HG03469 (cell line): ENCODE data around the gene GRAMD4.
"Not testable (repeated sequence)": the region's sequence is repeated elsewhere in the genome, so short reads cannot be mapped to it uniquely, and the experiment has no call there.

Source experiments
- ATAC-seq: cut with Tn5 transposase; IDR thresholded peaks from one replicate; pipeline ENCODE4 v1.9.1; 2021; ENCODE audit warnings: mild to moderate bottlenecking, moderate library complexity, moderate number of reproducible peaks; ENCODE audit not compliant: unreplicated experiment

The GRAMD4 gene

DNA sequence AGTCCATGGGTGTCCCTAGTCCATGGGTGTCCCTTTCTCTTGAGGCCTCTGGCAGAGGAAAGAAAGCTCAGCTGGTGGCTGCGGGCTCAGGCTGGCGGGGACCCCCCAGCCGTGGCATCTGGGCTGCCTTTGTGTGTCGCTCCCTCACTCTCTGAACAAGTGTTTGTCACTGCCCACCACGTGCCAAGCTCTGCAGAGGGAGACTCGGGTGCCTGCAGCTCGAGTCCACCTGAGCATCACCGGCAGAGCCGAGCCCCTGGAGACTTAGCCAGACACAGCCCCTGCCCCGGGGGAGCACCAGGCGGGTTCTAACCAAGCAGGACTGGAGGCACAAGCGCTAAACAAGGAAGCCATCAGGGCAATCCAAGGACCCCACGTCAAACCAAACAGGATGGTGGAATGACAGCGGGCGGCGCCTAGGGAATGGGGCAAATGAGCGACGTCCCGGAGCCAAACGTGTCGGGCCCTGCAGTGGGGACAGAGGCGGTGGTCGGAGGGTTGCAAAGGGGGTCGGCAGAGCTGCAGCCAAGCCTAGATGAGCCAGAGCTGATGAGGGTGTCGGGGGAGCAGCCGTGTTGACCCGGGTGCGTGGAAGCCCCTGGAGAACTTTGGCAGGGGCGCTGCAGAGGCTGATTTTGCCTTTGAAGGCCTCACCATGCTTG lies 2.1 kb upstream of the GRAMD4 start:
- no peak for ATAC-seq

DNA sequence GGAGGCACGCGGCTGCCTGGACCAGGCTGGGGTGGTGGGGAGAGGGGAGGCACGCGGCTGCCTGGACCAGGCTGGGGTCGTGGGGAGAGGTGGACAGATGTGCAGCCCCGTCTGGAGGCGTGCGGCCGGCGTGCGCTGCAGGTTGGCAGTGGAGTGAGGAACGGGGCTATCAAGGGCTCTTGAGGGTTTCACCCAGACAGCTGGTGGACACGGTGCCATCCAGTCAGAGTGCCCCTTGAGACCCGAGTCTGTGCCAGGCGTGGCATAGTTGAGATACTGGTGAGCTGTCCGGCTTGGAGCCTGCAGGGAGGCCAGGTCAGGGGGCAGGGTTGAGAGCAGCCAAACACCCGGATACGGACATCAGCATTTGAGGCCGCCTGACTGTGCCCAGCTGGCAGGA lies 1.5 kb upstream of the GRAMD4 start:
- ATAC-seq, result no peak

DNA sequence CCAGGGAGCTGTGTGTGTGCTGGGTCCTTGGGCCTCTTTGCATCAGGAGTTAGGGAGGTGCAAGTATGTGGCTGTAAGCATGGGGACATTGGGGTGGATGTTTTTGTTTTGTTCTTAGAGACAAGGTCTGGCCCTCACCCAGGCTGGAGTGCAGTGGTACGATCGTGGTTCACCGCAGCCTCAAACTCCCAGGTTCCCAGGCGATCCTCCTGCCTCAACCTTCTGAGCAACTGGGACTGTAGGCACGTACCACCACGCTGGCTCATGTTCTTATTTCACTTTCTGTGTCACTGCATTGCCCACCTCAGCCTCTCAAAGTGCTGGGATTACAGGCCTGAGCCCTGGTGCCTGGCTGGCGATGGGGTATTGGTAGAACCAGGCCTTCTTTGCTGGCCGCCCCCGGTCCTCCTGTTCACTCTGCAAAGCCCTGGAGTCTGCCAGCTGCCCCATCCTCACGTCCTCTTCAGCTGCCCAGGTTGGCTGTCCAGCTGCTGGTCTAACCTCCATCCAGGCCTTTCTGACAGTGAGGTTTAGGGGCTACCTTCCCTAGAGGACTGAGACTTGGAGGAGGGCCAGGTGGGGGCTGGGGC lies 851 bp upstream of the GRAMD4 start:
- no peak for ATAC-seq

DNA sequence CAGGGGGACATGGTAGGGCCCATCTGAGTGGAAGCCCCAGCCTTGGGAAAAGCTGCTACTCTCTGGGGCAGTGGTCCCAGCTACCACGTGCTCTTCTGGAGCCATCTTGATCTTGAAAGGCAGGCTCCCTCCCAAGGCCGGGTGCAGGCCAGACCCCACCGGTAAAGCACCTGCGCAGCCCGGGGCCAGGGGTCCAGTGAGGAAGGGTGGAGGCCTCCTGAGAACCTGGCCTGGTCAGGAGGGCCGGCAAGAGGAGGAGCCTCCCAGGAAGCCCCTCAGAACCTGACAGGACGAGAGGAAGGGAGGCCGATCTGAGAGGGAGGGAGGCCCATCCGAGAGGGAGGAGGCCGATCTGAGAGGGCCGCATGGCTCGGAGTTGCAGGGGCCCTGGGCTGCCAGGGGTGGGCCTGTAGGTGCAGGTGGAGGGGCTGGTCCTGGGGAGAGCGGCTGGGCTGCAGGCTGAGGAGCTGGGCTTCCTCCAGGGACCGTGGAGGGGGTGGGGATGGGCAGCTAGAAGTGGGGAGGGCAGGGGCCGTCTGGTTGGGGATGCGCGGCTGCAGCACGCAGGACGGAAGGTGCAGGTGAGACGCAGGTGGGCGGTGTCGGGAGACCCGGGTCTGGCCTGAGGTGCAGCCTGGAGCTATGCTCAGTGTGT lies 529 bp downstream of the GRAMD4 start:
- no peak for ATAC-seq

DNA sequence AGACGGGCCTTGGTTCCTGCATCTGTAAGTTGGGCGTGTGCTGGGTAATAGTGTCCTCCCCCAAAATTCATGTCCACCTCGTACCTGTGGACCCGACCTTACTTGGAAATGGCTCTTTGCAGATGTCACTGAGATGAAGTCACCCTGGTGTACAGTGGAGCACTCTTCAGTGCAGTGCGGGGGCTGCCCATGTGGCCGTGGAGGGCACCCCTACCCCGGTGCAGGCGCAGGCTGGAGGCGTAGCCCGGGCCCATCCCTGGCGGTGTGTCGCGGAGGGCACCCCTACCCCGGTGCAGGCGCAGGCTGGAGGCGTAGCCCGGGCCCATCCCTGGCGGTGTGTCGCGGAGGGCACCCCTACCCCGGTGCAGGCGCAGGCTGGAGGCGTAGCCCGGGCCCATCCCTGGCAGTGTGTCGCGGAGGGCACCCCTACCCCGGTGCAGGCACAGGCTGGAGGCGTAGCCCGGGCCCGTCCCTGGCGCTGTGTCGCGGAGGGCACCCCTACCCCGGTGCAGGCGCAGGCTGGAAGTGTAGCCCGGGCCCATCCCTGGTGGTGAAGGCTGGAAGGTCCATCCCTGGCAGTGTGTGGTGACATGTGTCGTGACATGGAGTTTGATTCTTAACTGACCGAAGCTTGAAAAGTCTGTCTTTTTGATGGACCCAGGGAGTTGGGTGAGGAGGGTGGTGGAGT lies 1.2 kb downstream of the GRAMD4 start:
- not testable (repeated sequence) for ATAC-seq

DNA sequence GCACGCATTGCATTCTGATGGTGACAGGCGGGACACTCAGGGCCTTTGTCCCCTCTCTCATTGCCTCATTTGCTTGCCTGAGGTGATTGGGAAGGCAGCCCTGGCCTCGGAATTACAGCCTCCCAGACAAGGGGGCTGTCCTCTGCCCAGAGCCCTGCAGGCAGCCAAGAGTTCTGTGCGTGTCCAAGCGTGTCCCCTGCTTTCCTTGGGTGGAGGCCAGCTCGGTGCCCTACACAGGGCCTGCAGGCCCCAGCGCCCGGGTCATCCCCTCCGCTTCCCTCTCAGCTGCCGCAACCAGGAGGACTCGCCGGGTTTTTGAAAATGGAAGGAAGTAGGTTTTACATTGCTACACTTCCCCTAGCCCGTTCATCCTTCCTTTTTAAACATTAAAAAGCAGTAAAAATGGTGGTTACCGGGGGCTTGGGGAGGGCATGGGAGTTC lies 1.9 kb downstream of the GRAMD4 start:
- no peak for ATAC-seq

DNA sequence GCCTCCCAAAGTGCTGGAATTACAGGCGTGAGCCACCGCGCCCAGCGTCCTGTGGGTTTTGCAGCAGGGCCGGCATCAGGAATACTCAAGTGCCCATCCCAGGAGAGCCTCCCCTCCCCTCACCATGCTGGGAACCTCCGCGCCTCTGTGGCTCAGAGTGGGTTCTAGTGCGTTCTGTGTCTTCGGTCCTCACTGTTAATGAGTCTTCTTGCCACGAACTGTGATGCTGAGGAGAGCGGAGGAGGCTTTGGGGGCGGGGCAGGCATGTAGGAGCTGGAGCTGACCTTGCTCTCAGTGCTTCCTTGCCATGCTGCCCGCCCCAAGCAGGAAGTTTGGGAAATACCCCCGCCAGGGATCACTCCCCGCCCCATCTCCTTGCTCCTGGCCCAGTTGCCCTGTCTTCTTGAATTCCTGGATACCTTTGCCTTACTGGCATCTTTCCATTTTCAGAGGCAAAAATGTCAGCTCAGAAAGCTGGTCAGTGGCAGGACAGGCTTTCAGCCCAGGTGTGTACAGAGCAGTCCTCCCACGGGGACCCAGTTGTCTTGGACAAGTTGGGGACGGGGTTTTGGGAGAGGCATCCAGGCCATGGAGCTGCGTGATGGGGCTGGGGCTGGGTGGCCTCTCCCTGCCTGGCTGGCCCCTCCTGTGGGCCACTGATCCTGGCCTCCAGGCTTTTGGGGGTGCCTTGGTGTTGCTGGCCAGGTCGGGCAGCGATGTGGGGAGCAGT lies 5.1 kb downstream of the GRAMD4 start:
- ATAC-seq, result no peak

DNA sequence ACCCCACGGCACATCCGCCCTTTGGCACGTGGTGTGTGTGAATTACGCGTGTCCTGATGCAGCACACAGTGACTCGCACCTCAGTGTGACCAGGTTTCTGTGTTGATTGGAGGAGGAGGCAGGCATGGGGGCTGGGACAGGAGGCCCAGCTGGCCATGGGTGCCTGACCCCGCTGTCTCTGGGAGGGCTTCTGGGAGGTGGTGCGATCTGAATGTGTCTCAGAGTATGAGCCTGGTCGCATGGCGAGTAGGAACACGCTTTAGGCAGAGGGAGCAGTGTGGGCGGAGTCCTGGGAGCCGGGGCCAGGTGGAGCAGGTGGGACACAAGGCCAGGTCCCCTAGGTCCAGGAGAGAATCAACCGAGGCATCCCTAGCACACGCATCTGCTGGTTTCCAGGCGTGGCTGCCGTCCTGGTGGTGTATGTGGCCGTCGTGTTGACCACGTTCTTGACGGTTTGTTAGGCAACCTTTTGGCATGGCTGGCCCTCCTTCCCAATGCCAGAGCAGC lies 5.7 kb downstream of the GRAMD4 start:
- no peak for ATAC-seq

DNA sequence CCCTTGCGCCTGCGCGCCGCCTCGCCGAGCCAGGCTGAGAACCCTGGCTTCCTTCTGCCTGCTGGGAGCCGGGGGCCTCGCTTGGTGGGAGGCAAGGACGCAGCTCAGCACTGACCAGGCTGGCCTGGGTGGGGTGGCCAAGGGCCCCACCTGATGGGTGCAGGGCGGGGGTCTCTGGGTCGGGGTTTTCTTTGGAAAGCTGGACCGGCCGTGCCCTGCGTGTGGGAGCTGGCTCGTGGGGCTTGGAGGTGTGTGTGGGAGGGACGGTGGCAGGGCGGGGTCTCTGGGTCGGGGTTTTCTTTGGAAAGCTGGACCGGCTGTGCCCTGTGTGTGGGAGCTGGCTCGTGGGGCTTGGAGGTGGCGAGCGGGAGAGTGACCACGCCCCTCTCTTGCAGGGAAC lies 6.2 kb downstream of the GRAMD4 start:
- no peak for ATAC-seq

DNA sequence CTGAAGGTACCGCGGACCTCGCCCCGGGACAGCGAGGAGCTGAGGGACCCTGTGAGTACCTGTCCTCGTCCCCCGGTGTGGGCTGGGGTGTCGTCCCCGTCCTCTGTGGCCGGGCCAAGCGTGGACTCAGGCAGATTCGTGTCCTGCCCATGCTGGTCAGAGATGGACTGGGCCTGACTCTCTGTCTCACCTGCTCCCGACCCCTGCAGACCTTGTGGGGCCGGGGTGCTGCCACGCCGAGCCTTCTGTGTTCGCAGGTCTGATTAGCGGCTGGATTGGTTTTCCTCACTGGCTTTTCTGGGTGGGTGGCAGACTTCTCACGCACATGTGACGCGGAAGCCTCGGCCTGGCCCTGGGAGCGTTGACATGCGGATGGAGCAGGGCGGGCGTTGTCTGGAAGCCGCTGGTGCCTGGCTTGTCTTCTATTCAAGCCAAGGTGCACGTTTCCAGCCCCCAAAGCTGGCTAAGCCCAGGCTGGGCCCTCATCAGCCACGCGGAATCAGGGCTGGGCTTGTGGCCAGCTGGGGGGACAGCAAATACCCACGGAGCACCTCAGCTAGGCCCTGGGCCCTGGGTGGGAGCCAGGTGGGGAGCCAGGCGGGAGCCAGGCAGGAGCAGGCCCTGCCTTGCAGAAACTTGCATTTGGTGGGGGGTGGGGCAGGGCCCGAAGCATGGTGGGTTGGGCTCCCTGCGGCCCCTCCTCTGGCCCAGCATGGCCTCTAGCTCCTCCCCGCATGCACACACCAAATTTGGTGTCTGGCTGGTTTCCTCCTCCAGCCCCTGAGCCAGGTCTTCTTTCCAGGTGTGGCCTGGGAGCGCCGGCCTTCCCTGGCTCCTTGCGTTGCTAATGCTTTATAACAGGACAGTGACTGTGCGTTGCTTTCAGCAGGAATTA lies 7.0 kb downstream of the GRAMD4 start:
- no peak for ATAC-seq

DNA sequence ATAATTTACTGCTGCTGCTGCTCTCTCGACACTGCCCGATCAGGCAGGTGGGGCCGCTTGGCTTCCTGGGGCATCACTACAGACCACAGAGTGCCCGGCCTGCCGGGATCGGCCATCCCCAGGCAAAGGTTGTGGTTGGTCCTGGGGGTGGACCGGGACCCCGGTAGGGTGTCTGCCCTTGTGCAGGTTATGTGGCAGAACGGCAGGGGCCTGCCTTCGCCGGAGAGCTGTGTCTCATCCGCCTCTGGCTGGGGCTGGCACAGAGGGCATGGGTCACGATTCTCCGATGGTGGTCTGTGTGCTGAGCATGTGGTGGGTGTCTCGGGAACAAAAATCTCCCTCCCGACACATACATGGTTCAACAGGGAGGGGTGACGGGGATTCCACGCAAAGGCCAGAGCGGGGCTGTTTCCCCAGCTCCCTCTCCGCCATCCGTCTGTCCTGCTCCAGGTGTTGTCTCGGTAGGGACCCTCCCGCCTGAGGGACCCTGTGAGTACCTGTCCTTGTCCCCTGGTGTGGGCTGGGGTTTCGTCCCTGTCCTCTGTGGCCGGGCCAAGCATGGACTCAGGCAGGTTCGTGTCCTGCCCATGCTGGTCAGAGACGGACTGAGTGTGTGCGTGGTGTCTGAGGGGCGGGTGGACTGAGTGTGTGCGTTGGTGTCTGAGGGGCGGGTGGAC lies 7.8 kb downstream of the GRAMD4 start:
- no peak for ATAC-seq

DNA sequence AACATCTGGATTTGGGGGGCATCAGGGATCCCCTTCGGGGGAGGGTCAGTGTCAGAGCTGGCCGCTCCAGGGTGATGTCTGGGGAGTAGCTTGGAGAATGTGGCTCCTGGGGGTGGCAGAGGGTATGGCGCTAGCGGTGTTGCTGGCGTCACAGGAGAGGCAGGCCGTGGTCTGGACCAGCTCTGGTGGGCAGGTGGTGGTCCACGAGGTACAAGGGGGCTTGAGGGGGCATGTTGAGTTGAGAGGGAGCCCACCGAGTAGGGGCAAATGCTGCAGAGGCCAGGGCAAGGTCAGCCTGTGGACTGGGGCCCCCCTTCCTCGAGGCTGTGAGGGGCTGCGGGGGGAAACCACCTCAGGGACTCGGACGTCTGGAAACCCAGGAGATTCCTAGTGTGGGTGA lies 8.6 kb downstream of the GRAMD4 start:
- ATAC-seq, result no peak

DNA sequence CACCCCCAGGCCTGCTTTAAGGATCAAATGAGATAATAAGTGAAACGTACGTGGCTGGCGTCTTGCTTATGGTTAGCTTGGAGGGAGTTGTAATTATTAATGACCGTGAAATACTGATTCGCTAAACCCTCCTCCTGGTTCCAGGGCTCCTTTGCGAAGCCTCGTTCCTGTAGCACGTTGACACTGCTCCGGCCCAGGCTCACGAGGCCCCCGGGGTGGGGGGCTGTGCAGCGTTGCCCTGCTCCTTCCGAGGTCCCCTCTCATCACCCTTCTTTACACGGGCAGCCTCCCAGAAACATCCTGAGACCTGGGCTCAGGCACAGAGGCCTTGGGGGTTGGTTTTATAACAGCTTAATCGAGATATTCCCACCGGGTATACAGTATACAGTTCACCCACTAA lies 9.1 kb downstream of the GRAMD4 start:
- ATAC-seq, result no peak

DNA sequence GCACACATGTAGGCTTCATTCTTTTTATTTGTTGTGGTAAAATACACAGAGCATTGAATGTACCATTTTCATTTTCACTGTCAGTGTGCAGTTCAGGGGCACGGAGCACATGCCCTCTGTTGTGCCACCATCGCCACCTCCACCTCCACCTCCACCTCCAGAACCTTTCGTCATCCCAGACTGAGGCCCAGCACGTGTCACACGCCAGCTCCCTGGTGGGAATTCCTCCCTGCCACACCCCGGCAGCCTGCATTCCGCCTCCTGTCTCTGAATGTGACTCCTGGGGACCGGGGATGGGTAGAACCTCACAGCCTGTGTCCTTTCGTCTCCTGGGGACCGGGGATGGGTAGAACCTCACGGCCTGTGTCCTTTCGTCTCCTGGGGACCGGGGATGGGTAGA lies 10.9 kb downstream of the GRAMD4 start:
- no peak for ATAC-seq

DNA sequence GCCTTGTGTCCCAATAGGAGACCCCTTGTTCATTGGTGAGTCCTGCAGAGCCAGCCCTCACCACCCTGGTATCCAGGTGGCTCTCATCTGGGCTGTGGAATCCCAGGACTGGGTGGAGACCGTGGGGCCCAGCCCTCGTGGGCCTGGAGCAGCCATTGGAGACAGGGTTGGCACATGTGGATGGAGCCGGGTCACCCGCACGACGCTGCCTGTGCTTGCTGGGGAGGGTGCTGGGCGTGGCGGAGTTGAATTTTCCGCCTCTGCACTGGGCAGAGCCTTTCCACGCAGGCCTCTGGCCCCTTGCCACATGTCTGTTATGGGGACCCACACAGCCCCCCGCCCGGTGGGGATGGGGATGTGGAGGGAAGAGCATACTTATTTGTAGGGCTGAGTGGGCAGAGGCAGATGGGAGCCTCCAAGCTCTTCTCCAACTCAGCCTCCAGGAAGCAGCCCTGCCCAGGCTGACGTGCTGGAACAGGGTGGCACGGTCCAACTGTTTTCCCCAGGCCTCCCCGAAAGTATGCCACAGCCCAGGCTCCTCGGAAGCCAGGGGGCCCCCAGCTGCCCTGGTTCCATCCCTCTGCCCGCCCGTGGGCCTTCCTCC lies 12.6 kb downstream of the GRAMD4 start:
- no peak for ATAC-seq

DNA sequence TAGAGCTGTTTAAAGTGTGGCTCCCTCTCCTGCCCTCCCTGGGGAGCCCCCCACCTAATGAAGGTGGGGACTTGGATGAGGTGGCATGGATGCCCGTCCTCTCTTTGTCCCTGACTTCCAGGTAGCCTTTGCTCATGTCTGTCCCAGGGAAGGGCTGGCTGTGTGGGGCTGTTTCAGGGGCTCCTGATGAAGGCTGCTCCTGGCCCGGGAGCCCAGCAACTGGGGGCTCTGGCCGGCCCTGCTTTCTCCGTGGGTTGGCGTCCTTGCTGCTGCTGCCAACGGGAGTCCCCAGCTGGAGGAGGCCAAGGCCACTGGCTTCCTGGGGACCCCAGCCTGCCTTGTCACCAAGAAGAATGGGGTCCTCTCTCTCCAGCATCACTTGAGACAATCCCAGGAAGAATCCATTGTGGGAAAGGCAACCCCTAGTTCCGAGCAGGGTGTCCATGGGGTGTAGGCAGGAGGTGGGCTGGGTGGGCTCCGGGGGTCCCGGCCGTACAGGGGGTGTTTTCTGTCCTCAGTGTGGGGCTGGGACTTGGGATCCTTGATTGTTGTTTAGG lies 13.2 kb downstream of the GRAMD4 start:
- ATAC-seq, result no peak

DNA sequence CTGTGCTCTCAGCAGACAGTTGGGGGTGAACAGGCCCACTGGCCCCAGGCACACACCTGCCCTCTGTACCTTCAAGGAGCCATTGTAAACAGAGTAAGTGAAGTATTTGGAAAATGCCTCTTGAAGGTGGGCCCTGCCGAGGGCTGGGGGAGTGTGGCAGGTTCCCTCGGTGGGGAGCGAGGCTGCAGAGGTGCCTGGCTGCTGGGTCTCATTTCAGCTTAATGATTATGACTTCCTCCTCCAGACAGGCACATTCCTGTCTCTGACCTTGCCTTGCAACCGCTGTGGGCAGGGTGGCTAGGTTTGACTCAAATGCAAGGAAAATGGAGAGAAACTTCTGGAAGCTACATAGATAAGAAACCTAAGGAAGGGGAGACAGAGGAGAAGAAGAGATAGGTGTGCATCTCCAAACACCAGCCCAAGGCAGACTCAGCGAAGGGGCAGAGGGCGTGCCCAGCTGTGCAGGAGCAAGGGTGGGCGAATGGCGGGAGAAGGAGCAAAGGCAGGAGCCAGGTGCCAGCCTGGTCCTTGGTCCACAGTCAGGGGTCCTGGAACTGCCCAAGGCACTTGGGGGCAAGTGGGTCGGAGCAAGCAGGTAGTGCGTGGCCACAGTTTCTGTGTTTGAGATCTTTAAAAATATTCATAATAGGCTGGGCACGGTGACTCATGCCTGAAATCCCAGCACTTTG lies 14.0 kb downstream of the GRAMD4 start:
- no peak for ATAC-seq
